ENCODE results near the gene CABCOCO1.

The CABCOCO1 gene

GRCh38 chr10:61750943-61751471 is 88.3 kb downstream of the CABCOCO1 start:
- DNase-seq: peak; percentile 70 to 77
- no peak for TF ChIP-seq GATA1 (IDR thresholded peaks at IDR 0.05; ENCODE audit: low read depth, low read length)
- no peak for TF ChIP-seq POLR2A (IDR thresholded peaks at IDR 0.05; ENCODE audit: low read length)

GRCh38 chr10:61751599-61751998 is 88.9 kb downstream of the CABCOCO1 start:
- DNase-seq: no peak
- no peak for TF ChIP-seq POLR2A (IDR thresholded peaks at IDR 0.05; ENCODE audit: low read length)
- no peak for TF ChIP-seq GATA1 (IDR thresholded peaks at IDR 0.05; ENCODE audit: low read depth, low read length)

GRCh38 chr10:61752111-61753011 is 89.6 kb downstream of the CABCOCO1 start:
- peak in 1 of 2 experiments; percentile 3 for DNase-seq
- TF ChIP-seq GATA1 (IDR thresholded peaks at IDR 0.05; ENCODE audit: low read depth, low read length) (no peak), POLR2A (IDR thresholded peaks at IDR 0.05; ENCODE audit: low read length) (no peak)

DNA sequence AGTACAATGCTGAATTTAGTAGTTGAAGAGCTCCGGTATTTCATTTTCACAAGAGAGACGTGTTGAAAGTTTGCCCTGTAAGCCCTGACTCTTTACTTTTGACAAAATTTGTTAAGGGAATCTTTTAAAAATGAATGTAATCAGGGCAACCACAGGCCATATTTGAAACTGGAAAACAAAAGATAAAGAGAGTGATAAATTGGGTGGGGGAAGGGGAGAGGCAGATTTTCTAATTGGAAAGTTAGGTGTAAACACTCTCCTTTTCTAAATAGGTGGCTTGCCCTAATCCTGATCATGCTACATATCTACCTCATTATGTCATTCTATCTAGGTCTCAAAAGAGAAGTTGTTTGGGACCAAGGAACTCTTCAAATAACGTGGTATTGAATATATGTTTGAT is 90.7 kb downstream of the CABCOCO1 start:
- TF ChIP-seq GATA1 (IDR thresholded peaks at IDR 0.05; ENCODE audit: low read depth, low read length): no peak
- no peak for TF ChIP-seq POLR2A (IDR thresholded peaks at IDR 0.05; ENCODE audit: low read length)

GRCh38 chr10:61754587-61755550 is 92.1 kb downstream of the CABCOCO1 start:
- TF ChIP-seq POLR2A (IDR thresholded peaks at IDR 0.05; ENCODE audit: low read length) (no peak), GATA1 (IDR thresholded peaks at IDR 0.05; ENCODE audit: low read depth, low read length) (no peak)
- no peak for DNase-seq

More for the DNA sequence above, 90.7 kb downstream of the CABCOCO1 start:
- no peak for DNase-seq

GRCh38 chr10:61757001-61757400 is 94.3 kb downstream of the CABCOCO1 start:
- TF ChIP-seq POLR2A (IDR thresholded peaks at IDR 0.05; ENCODE audit: low read length) (no peak), GATA1 (IDR thresholded peaks at IDR 0.05; ENCODE audit: low read depth, low read length) (no peak)

GRCh38 chr10:61757525-61758397 is 95.0 kb downstream of the CABCOCO1 start:
- TF ChIP-seq GATA1 (IDR thresholded peaks at IDR 0.05; ENCODE audit: low read depth, low read length) (no peak), POLR2A (IDR thresholded peaks at IDR 0.05; ENCODE audit: low read length) (no peak)
- DNase-seq: no peak

More at GRCh38 chr10:61757001-61757400, 94.3 kb downstream of the CABCOCO1 start:
- no peak for DNase-seq

- TF ChIP-seq POLR2A (IDR thresholded peaks at IDR 0.05; ENCODE audit: low read length) (no peak), GATA1 (IDR thresholded peaks at IDR 0.05; ENCODE audit: low read depth, low read length) (no peak)
- no peak for DNase-seq
Observed at GRCh38 chr10:61758433-61758832, 95.7 kb downstream of the CABCOCO1 start.

GRCh38 chr10:61759751-61760150 is 97.0 kb downstream of the CABCOCO1 start:
- DNase-seq: no peak
- TF ChIP-seq GATA1 (IDR thresholded peaks at IDR 0.05; ENCODE audit: low read depth, low read length): no peak

- TF ChIP-seq GATA1 (IDR thresholded peaks at IDR 0.05; ENCODE audit: low read depth, low read length) (no peak), POLR2A (IDR thresholded peaks at IDR 0.05; ENCODE audit: low read length) (no peak)
- DNase-seq: no peak
Observed at GRCh38 chr10:61760943-61761824, 98.5 kb downstream of the CABCOCO1 start.

DNA sequence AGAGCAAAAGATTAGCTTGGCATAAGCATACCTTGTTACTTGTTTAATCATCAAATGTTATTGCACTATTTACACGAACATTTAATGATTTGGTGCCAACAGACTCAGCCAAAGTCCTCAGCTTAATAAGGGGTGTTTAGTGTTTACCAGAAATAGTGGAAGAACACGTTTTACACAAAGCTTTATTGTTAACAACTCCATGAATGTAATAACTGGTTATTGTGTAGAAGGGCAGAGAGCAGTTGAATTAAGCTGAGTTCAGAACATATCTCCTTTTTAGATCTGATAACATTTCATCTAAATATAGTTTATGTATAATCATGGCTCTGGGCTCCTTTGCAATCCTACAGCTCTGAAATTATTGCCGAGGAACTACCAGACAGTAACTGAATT is 99.1 kb downstream of the CABCOCO1 start:
- no peak for DNase-seq
- TF ChIP-seq GATA1 (IDR thresholded peaks at IDR 0.05; ENCODE audit: low read depth, low read length) (no peak), POLR2A (IDR thresholded peaks at IDR 0.05; ENCODE audit: low read length) (no peak)

- TF ChIP-seq POLR2A (IDR thresholded peaks at IDR 0.05; ENCODE audit: low read length): no peak
- no peak for TF ChIP-seq GATA1 (IDR thresholded peaks at IDR 0.05; ENCODE audit: low read depth, low read length)
- DNase-seq: no peak
Observed at GRCh38 chr10:61763778-61764177, 101.0 kb downstream of the CABCOCO1 start.
